SK-N-SH treated with all-trans-retinoic acid at 6 μM for 48 hours (cell line): ENCODE results near the gene ROBO3.

Experiments
- RARB ChIP-seq: fragments of 250-450 bp; sonication (Bioruptor Pico); IDR thresholded peaks from 2 replicates; pipeline ENCODE4 v1.8.0; 2021; ENCODE audit warnings: mild to moderate bottlenecking, moderate library complexity
- TOX ChIP-seq: fragments of 250-450 bp; sonication (Bioruptor Pico); IDR thresholded peaks from 2 replicates; pipeline ENCODE4 v1.8.0; 2021; ENCODE audit warnings: mild to moderate bottlenecking, moderate library complexity, borderline replicate concordance
- ZFP3 ChIP-seq: fragments of 250-450 bp; sonication (Bioruptor Pico); IDR thresholded peaks from 2 replicates; pipeline ENCODE4 v1.5.0; 2020; ENCODE audit warnings: mild to moderate bottlenecking, moderate library complexity
- ZFP30 ChIP-seq: fragments of 450-650 bp; formaldehyde crosslinking; IDR thresholded peaks from 2 replicates; pipeline ENCODE4 v1.5.0; 2022; ENCODE audit warnings: mild to moderate bottlenecking, moderate library complexity
- ZNF565 ChIP-seq: fragments of 450-650 bp; formaldehyde crosslinking; conservative IDR thresholded peaks from 2 replicates; pipeline ENCODE4 v1.5.0; 2020; ENCODE audit warnings: low read depth, mild to moderate bottlenecking, moderate library complexity
- ZNF8 ChIP-seq: fragments of 450-650 bp; formaldehyde crosslinking; IDR thresholded peaks from 2 replicates; pipeline ENCODE4 v1.5.0; 2020; ENCODE audit warnings: mild to moderate bottlenecking, moderate library complexity
- TF ChIP-seq, protein P1 (sequence below): fragments of 250-450 bp; sonication (Bioruptor Pico); IDR thresholded peaks from 2 replicates; pipeline ENCODE4 v1.8.0; 2020; ENCODE audit warnings: mild to moderate bottlenecking, moderate library complexity, borderline replicate concordance
- TF ChIP-seq, protein P2 (sequence below): fragments of 250-450 bp; sonication (Bioruptor Pico); IDR thresholded peaks from 2 replicates; pipeline ENCODE4 v1.5.1; 2020; ENCODE audit warnings: low read depth, mild to moderate bottlenecking, moderate library complexity
- TF ChIP-seq, protein P3 (sequence below): fragments of 250-450 bp; sonication (Bioruptor Pico); IDR thresholded peaks from 2 replicates; pipeline ENCODE4 v1.8.0; 2021; ENCODE audit warnings: low read depth, mild to moderate bottlenecking, moderate library complexity, borderline replicate concordance
- TF ChIP-seq, protein P4 (sequence below): fragments of 250-450 bp; sonication (Bioruptor Pico); IDR thresholded peaks from 2 replicates; pipeline ENCODE4 v1.5.0; 2020; ENCODE audit warnings: mild to moderate bottlenecking, moderate library complexity

DNA sequence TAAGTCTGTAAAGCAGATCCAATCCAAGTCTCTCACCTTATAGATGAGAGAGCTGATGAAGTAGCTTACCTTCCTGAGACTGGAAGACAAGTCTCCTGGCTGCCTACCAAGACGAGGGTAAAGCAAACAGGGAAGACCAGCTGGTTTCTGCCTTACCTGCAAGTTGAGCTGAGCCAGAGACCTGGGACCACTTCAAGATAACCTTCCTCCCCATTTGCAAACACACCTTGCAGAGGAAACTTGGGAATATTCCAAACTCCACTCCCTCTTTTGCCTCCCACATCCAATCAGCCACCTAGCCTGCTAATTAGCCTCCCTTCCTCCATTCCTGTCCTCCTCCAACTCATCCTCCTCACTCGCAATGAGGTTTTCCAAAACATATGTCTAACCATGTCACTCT, 23.4 kb upstream of the ROBO3 start:
- no peak for TF ChIP-seq TOX (CRISPR knock-in tag)
- TF ChIP-seq ZFP3 (CRISPR knock-in tag) = no peak
- TF ChIP-seq ZFP30 (CRISPR knock-in tag) = no peak
- TF ChIP-seq, protein P1, sequence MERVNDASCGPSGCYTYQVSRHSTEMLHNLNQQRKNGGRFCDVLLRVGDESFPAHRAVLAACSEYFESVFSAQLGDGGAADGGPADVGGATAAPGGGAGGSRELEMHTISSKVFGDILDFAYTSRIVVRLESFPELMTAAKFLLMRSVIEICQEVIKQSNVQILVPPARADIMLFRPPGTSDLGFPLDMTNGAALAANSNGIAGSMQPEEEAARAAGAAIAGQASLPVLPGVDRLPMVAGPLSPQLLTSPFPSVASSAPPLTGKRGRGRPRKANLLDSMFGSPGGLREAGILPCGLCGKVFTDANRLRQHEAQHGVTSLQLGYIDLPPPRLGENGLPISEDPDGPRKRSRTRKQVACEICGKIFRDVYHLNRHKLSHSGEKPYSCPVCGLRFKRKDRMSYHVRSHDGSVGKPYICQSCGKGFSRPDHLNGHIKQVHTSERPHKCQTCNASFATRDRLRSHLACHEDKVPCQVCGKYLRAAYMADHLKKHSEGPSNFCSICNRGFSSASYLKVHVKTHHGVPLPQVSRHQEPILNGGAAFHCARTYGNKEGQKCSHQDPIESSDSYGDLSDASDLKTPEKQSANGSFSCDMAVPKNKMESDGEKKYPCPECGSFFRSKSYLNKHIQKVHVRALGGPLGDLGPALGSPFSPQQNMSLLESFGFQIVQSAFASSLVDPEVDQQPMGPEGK (CRISPR knock-in tag) = no peak
- no peak for TF ChIP-seq ZNF8 (CRISPR knock-in tag)
- TF ChIP-seq, protein P2, sequence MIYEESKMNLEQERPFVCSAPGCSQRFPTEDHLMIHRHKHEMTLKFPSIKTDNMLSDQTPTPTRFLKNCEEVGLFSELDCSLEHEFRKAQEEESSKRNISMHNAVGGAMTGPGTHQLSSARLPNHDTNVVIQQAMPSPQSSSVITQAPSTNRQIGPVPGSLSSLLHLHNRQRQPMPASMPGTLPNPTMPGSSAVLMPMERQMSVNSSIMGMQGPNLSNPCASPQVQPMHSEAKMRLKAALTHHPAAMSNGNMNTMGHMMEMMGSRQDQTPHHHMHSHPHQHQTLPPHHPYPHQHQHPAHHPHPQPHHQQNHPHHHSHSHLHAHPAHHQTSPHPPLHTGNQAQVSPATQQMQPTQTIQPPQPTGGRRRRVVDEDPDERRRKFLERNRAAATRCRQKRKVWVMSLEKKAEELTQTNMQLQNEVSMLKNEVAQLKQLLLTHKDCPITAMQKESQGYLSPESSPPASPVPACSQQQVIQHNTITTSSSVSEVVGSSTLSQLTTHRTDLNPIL = no peak
- TF ChIP-seq, protein P3, sequence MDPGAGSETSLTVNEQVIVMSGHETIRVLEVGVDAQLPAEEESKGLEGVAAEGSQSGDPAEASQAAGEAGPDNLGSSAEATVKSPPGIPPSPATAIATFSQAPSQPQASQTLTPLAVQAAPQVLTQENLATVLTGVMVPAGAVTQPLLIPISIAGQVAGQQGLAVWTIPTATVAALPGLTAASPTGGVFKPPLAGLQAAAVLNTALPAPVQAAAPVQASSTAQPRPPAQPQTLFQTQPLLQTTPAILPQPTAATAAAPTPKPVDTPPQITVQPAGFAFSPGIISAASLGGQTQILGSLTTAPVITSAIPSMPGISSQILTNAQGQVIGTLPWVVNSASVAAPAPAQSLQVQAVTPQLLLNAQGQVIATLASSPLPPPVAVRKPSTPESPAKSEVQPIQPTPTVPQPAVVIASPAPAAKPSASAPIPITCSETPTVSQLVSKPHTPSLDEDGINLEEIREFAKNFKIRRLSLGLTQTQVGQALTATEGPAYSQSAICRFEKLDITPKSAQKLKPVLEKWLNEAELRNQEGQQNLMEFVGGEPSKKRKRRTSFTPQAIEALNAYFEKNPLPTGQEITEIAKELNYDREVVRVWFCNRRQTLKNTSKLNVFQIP (CRISPR knock-in tag) = no peak
- TF ChIP-seq RARB (CRISPR knock-in tag) = no peak
- TF ChIP-seq, protein P4, sequence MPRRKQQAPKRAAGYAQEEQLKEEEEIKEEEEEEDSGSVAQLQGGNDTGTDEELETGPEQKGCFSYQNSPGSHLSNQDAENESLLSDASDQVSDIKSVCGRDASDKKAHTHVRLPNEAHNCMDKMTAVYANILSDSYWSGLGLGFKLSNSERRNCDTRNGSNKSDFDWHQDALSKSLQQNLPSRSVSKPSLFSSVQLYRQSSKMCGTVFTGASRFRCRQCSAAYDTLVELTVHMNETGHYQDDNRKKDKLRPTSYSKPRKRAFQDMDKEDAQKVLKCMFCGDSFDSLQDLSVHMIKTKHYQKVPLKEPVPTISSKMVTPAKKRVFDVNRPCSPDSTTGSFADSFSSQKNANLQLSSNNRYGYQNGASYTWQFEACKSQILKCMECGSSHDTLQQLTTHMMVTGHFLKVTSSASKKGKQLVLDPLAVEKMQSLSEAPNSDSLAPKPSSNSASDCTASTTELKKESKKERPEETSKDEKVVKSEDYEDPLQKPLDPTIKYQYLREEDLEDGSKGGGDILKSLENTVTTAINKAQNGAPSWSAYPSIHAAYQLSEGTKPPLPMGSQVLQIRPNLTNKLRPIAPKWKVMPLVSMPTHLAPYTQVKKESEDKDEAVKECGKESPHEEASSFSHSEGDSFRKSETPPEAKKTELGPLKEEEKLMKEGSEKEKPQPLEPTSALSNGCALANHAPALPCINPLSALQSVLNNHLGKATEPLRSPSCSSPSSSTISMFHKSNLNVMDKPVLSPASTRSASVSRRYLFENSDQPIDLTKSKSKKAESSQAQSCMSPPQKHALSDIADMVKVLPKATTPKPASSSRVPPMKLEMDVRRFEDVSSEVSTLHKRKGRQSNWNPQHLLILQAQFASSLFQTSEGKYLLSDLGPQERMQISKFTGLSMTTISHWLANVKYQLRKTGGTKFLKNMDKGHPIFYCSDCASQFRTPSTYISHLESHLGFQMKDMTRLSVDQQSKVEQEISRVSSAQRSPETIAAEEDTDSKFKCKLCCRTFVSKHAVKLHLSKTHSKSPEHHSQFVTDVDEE (CRISPR knock-in tag) = no peak
- no peak for TF ChIP-seq ZNF565
